H9 (cell line): Measurements from ENCODE around the gene HDAC6. TPM values are rescaled to one million over a fixed set of nuclear protein-coding genes. Genes with fewer than 3 reads are reported as not detected.

Experiments
- DNase-seq: peaks from one replicate; pipeline ENCODE4 v3.0.0-alpha.2; 2017
- H2AFZ ChIP-seq: one replicate; pipeline ENCODE4 v1.6.1; 2013; ENCODE audit warnings: mild to moderate bottlenecking, low read length, control low read depth, moderate library complexity
- H2AK5ac ChIP-seq: 2 replicates; pipeline ENCODE4 v1.6.1; 2013; ENCODE audit warnings: low read length, control low read depth, mixed read lengths; ENCODE audit not compliant: insufficient read length
- H2BK120ac ChIP-seq: one replicate; pipeline ENCODE4 v1.6.1; 2013; ENCODE audit warnings: low read depth, mild to moderate bottlenecking, low read length, control low read depth, inconsistent platforms; ENCODE audit not compliant: poor library complexity, severe bottlenecking
- H2BK12ac ChIP-seq: 2 replicates; pipeline ENCODE4 v1.6.1; 2013; ENCODE audit warnings: low read length, control low read depth, mixed read lengths, low read depth; ENCODE audit not compliant: insufficient read length
- H2BK15ac ChIP-seq: 2 replicates; pipeline ENCODE4 v1.6.1; 2013; ENCODE audit warnings: low read depth, low read length, control low read depth
- H2BK20ac ChIP-seq: one replicate; pipeline ENCODE4 v1.6.1; 2013; ENCODE audit warnings: low read depth, mild to moderate bottlenecking, low read length, control low read depth, inconsistent platforms; ENCODE audit not compliant: poor library complexity, severe bottlenecking
- H2BK5ac ChIP-seq: 2 replicates; pipeline ENCODE4 v1.6.1; 2013; ENCODE audit warnings: low read length, control low read depth, mixed read lengths; ENCODE audit not compliant: insufficient read length
- H3K14ac ChIP-seq: 2 replicates; pipeline ENCODE4 v1.6.1; 2013; ENCODE audit warnings: low read length, control low read depth; ENCODE audit not compliant: insufficient read depth
- H3K18ac ChIP-seq: 2 replicates; pipeline ENCODE4 v1.6.1; 2013; ENCODE audit warnings: low read depth, mild to moderate bottlenecking, mixed read lengths, low read length, control low read depth; ENCODE audit not compliant: insufficient read length
- H3K23ac ChIP-seq: 2 replicates; pipeline ENCODE4 v1.6.1; 2013; ENCODE audit warnings: low read length, control low read depth, mixed read lengths, low read depth; ENCODE audit not compliant: insufficient read length
- H3K23me2 ChIP-seq: 2 replicates; pipeline ENCODE4 v1.6.1; 2013; ENCODE audit warnings: low read depth, mild to moderate bottlenecking, mixed read lengths, low read length, control low read depth; ENCODE audit not compliant: insufficient read length, poor library complexity, severe bottlenecking
- H3K27ac ChIP-seq: 2 replicates; pipeline ENCODE4 v1.5.1; 2013; ENCODE audit warnings: low read length, control low read depth, mixed read lengths, low read depth; ENCODE audit not compliant: insufficient read length
- H3K27me3 ChIP-seq: 2 replicates; pipeline ENCODE4 v1.6.1; 2013; ENCODE audit warnings: low read length, control low read depth, inconsistent platforms; ENCODE audit not compliant: insufficient read depth
- H3K4ac ChIP-seq: 2 replicates; pipeline ENCODE4 v1.6.1; 2013; ENCODE audit warnings: low read depth, mild to moderate bottlenecking, control low read depth, inconsistent platforms, low read length, moderate library complexity
- H3K4me1 ChIP-seq: 2 replicates; pipeline ENCODE4 v1.6.1; 2013; ENCODE audit warnings: low read length, control low read depth, inconsistent platforms; ENCODE audit not compliant: insufficient read depth
- H3K4me2 ChIP-seq: 2 replicates; pipeline ENCODE4 v1.6.1; 2013; ENCODE audit warnings: low read length, control low read depth, mixed read lengths; ENCODE audit not compliant: insufficient read length, insufficient read depth
- H3K56ac ChIP-seq: 2 replicates; pipeline ENCODE4 v1.6.1; 2013; ENCODE audit warnings: low read depth, mild to moderate bottlenecking, mixed read lengths, low read length, control low read depth; ENCODE audit not compliant: insufficient read length
- H3K79me1 ChIP-seq: 2 replicates; pipeline ENCODE4 v1.6.1; 2013; ENCODE audit warnings: low read depth, mild to moderate bottlenecking, moderate library complexity, low read length, control low read depth, inconsistent platforms; ENCODE audit not compliant: insufficient read depth, poor library complexity, severe bottlenecking
- H3K79me2 ChIP-seq: 2 replicates; pipeline ENCODE4 v1.6.1; 2013; ENCODE audit warnings: low read length, control low read depth, inconsistent platforms; ENCODE audit not compliant: insufficient read depth
- H3K9ac ChIP-seq: 2 replicates; pipeline ENCODE4 v1.6.1; 2013; ENCODE audit warnings: low read length, control low read depth, mixed read lengths; ENCODE audit not compliant: insufficient read length; ENCODE audit errors: extremely low read depth
- H3K9me3 ChIP-seq: one replicate; pipeline ENCODE4 v1.6.1; 2013; ENCODE audit warnings: low read depth, low read length, inconsistent platforms; ENCODE audit not compliant: control insufficient read depth
- H3T11ph ChIP-seq: one replicate; pipeline ENCODE4 v1.6.1; 2013; ENCODE audit warnings: mild to moderate bottlenecking, low read length, control low read depth, inconsistent platforms
- H4K20me1 ChIP-seq: one replicate; pipeline ENCODE4 v1.6.1; 2013; ENCODE audit not compliant: control insufficient read depth, insufficient read length, insufficient read depth
- H4K5ac ChIP-seq: 2 replicates; pipeline ENCODE4 v1.6.1; 2013; ENCODE audit warnings: low read depth, mild to moderate bottlenecking, mixed read lengths, low read length, control low read depth; ENCODE audit not compliant: insufficient read length
- H4K8ac ChIP-seq: replicated peaks from 2 replicates; pipeline ENCODE4 v1.6.1; 2013; ENCODE audit warnings: low read length, control low read depth, mixed read lengths, low read depth; ENCODE audit not compliant: insufficient read length
- H4K91ac ChIP-seq: 2 replicates; pipeline ENCODE4 v1.6.1; 2013; ENCODE audit warnings: low read depth, mild to moderate bottlenecking, moderate library complexity, mixed read lengths, low read length, control low read depth; ENCODE audit not compliant: insufficient read length
- H3K27ac Mint-ChIP-seq, 3 experiments: 2 replicates in 2 of 3; 3 replicates in 1 of 3; pipeline ENCODE4 v1.8.0; 2020 to 2021; ENCODE audit warnings: mixed read lengths in 3 of 3, mild to moderate bottlenecking in 1 of 3, moderate library complexity in 1 of 3
- H3K27me3 Mint-ChIP-seq: 2 replicates; pipeline ENCODE4 v1.8.0; 2021; ENCODE audit warnings: low read depth, mild to moderate bottlenecking, moderate library complexity, mixed read lengths
- H3K36me3 Mint-ChIP-seq, 3 experiments: 2 replicates in 2 of 3; 3 replicates in 1 of 3; pipeline ENCODE4 v1.8.0; 2020 to 2021; ENCODE audit warnings: low read depth in 3 of 3, mixed read lengths in 3 of 3; ENCODE audit not compliant: insufficient read depth in 1 of 3
- H3K4me1 Mint-ChIP-seq, 2 experiments: 2 replicates each; pipeline ENCODE4 v1.8.0; 2020; ENCODE audit warnings: mixed read lengths in 2 of 2
- H3K4me3 Mint-ChIP-seq, 2 experiments: 2 replicates in 1 of 2; 3 replicates in 1 of 2; pipeline ENCODE4 v1.8.0; 2020 to 2021; ENCODE audit warnings: mild to moderate bottlenecking in 2 of 2, mixed read lengths in 2 of 2, moderate library complexity in 1 of 2
- H3K9me3 Mint-ChIP-seq, 2 experiments: 2 replicates in 1 of 2; 3 replicates in 1 of 2; pipeline ENCODE4 v1.8.0; 2020; ENCODE audit warnings: mild to moderate bottlenecking in 2 of 2, mixed read lengths in 2 of 2, moderate library complexity in 1 of 2
- CTCF ChIP-seq: fragments of 200-600 bp; sonication (generic); conservative IDR thresholded peaks from 3 replicates; pipeline ENCODE4 v1.8.0; 2021; ENCODE audit warnings: antibody characterized with exemption, mild to moderate bottlenecking
- WGBS: extraction: QIAGEN DNeasy Blood & Tissue Kit; methylation state at CpG from one replicate; pipeline ENCODE4 v1.1.7; 2013; ENCODE audit warnings: missing lambda C conversion rate, low lambda C conversion rate, mixed read lengths; ENCODE audit not compliant: insufficient read length; ENCODE audit errors: extremely low coverage; 5-methylcytosine and 5-hydroxymethylcytosine counted together
- total RNA-seq: library from RNA; stranded (reverse); gene quantifications from 2 replicates; pipeline ENCODE4 v1.2.1, GENCODE V29; 2021

The HDAC6 gene
- total RNA-seq, 1 experiment from 2014 or later: 52.8 TPM

DNA sequence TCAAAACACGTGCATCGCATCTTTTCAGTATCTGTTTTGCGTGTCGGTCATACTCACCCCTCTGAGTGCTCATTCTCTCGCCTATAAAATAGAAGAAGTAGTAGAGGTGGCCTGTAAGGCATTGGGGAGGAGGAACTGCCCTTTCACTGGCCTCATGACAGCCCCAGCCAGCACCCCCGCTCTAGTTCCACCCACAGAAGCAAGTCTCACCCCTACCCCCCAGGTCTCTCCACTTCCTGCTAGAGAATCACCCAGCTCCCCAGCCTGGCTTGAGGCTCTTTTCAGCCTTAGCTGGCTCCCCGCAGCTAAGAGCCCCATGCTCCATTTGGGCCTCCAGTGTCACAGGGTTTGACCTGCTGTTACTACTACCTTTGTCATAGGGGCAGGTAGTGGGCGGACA, 11.8 kb downstream of the HDAC6 start:
- no peak overlapping the region for H3K4ac ChIP-seq
- no peak overlapping the region for H3K56ac ChIP-seq
- TF ChIP-seq CTCF: no peak
- H2BK12ac ChIP-seq: no peak overlapping the region
- H2BK5ac ChIP-seq: no peak overlapping the region
- H3K23me2 ChIP-seq: no peaks in the 10 kb centered on the region
- H3K79me2 ChIP-seq: no peaks in the 10 kb centered on the region
- no peak overlapping the region for H3K4me2 ChIP-seq
- no peak for DNase-seq
- H4K8ac ChIP-seq: no peak overlapping the region
- no CpG with 5 or more reads among the region's 8 CpGs for WGBS
- no peaks in the 10 kb centered on the region for H3K79me1 ChIP-seq
- no peak overlapping the region for H3K9ac ChIP-seq
- Mint-ChIP-seq H3K4me1 (no peaks in the 10 kb centered on the region), H3K9me3 (peaks cover 54 to 72% of the 10 kb centered on the region in 2 experiments), H3K27ac (no peak overlapping the region), H3K4me3 (no peak overlapping the region), H3K27me3 (peaks cover 2% of the 10 kb centered on the region; the same call in 1 of the 2 replicates), H3K36me3 (peaks cover 11 to 55% (median 40%) of the 10 kb centered on the region in 3 experiments)
- no peaks in the 10 kb centered on the region for H4K20me1 ChIP-seq
- no peak overlapping the region for H2BK20ac ChIP-seq
- no peak overlapping the region for H3K27ac ChIP-seq
- H3K14ac ChIP-seq: no peak overlapping the region
- H3K23ac ChIP-seq: no peak overlapping the region
- H3K9me3 ChIP-seq: peaks cover 15% of the 10 kb centered on the region
- H3K4me1 ChIP-seq: no peaks in the 10 kb centered on the region
- H2BK120ac ChIP-seq: no peak overlapping the region
- H2AFZ ChIP-seq: no peak overlapping the region
- H2BK15ac ChIP-seq: no peak overlapping the region
- H4K91ac ChIP-seq: no peak overlapping the region
- H4K5ac ChIP-seq: no peak overlapping the region
- H3T11ph ChIP-seq: no peak overlapping the region
- H3K18ac ChIP-seq: no peak overlapping the region
- no peak overlapping the region for H2AK5ac ChIP-seq
- H3K27me3 ChIP-seq: no peaks in the 10 kb centered on the region
